HEK293 (cell line): Measurements from ENCODE around the gene BRCC3.

Experiments used
- ZNF140 ChIP-seq: fragments of 450-650 bp; formaldehyde crosslinking; IDR thresholded peaks from 2 replicates; pipeline ENCODE4 v1.5.1; 2016; ENCODE audit warnings: missing biosample characterization, missing genetic modification characterization
- ZNF23 ChIP-seq: fragments of 450-650 bp; formaldehyde crosslinking; IDR thresholded peaks from 2 replicates; pipeline ENCODE4 v1.5.1; 2016; ENCODE audit warnings: missing biosample characterization, missing genetic modification characterization, borderline replicate concordance
- ZNF558 ChIP-seq: fragments of 450-650 bp; formaldehyde crosslinking; IDR thresholded peaks from 2 replicates; pipeline ENCODE4 v1.5.1; 2016; ENCODE audit warnings: missing biosample characterization, missing genetic modification characterization

DNA sequence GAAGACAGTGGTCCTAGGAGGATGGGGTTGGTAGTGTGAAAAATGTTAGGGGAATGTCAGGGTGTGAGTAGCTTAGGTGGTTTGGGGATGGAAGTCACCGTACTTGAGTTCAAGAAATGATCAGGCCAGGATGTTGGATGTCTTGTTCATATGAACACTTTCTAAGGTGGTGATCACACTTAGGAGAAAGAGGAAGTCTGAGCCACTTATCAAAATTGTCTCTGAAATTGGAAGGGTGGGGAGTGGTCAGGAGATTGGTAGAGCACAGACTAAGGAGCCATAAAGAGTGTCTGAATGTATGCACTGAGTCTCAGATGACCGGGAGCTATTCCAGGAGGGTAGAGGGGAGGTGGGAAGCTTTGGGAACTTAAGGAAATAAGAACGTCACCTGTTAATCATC is 17.7 kb upstream of the BRCC3 start:
- TF ChIP-seq ZNF140 (no peak), ZNF558 (no peak), ZNF23 (tag by site-specific recombination) (no peak)
